GM10248 (cell line): Measurements from ENCODE around the gene SLC1A3.
A peak's percentile ranks its signal among the peaks of the same experiment; 100 is the strongest.

Source experiments
- CTCF ChIA-PET: fragments of 300-600 bp; sonication (Branson Sonifier 250); formaldehyde crosslinking; extraction: SDS; loops from one replicate; lab custom pipeline; 2021; ENCODE audit warnings: antibody characterized with exemption; lab: Yijun Ruan, JAX
- POLR2A ChIA-PET: fragments of 350-650 bp; sonication (Branson Sonifier 250); formaldehyde crosslinking; extraction: SDS; loops from one replicate; lab custom pipeline; 2020; ENCODE audit warnings: antibody characterized with exemption; lab: Yijun Ruan, JAX
- DNase-seq: peaks from one replicate; pipeline ENCODE4 v3.0.0; 2012; ENCODE audit errors: extremely low spot score
- CTCF ChIP-seq: IDR thresholded peaks from 2 replicates; pipeline ENCODE4 v1.5.1; 2012; ENCODE audit warnings: mild to moderate bottlenecking, low read depth; ENCODE audit errors: extremely low read depth, missing control alignments, control extremely low read depth

SLC1A3 gene

GRCh38 chr5:36682499-36682898, 76.1 kb downstream of the SLC1A3 start:
- no peak for DNase-seq
- ChIA-PET CTCF (interaction anchor here (1.8 kb wide), 2 partner anchors 10 kb away, joined by 5 to 8 read pairs; no protein-coding TSS in a partner anchor), POLR2A (no interaction called here)
- TF ChIP-seq CTCF: no peak

GRCh38 chr5:36683821-36684434, 77.5 kb downstream of the SLC1A3 start:
- no peak for TF ChIP-seq CTCF
- ChIA-PET POLR2A (no interaction called here), CTCF (interaction anchor here (1.0 to 1.8 kb wide), 8 partner anchors 9 to 25 kb away, joined by 3 to 8 read pairs (median 4); no protein-coding TSS in a partner anchor)
- DNase-seq: no peak

GRCh38 chr5:36685631-36686288, 79.4 kb downstream of the SLC1A3 start:
- DNase-seq: peak; percentile 31
- ChIA-PET CTCF (interaction anchor here (8.5 kb wide), 1 partner anchor 15 kb away, joined by 100 read pairs; no protein-coding TSS in a partner anchor), POLR2A (no interaction called here)
- TF ChIP-seq CTCF: no peak

- DNase-seq: no peak
- ChIA-PET CTCF (interaction anchor here (1.3 to 8.5 kb wide), 3 partner anchors 14 to 37 kb away, joined by 3 to 100 read pairs (median 3); no protein-coding TSS in a partner anchor), POLR2A (no interaction called here)
- TF ChIP-seq CTCF: no peak
Measured at GRCh38 chr5:36686881-36687280, 80.5 kb downstream of the SLC1A3 start.

- peak; percentile 38 for TF ChIP-seq CTCF
- POLR2A ChIA-PET: no interaction called here
- CTCF ChIA-PET: interaction anchor here (0.7 to 8.5 kb wide), 6 partner anchors 10 to 48 kb away, joined by 3 to 100 read pairs (median 4); no protein-coding TSS in a partner anchor
- DNase-seq: no peak
Measured at GRCh38 chr5:36688722-36689121, 82.3 kb downstream of the SLC1A3 start.

GRCh38 chr5:36689225-36689624, 82.8 kb downstream of the SLC1A3 start:
- DNase-seq: peak; percentile 62
- POLR2A ChIA-PET: no interaction called here
- TF ChIP-seq CTCF: no peak
- CTCF ChIA-PET: interaction anchor here (1.0 to 8.5 kb wide), 11 partner anchors 10 to 500 kb away, joined by 3 to 189 read pairs (median 4); no protein-coding TSS in a partner anchor
